Measurements from ENCODE around the gene DLEC1.
"Not testable (repeated sequence)": the region's sequence is repeated elsewhere in the genome, so short reads cannot be mapped to it uniquely, and the experiment has no call there.

The DLEC1 gene

GRCh38 chr3:38124324-38125122 is 85.5 kb downstream of the DLEC1 start:
- no peak for DNase-seq (ENCODE audit: low spot score)

- DNase-seq (ENCODE audit: low spot score): no peak
Measured at GRCh38 chr3:38125305-38126120, 86.5 kb downstream of the DLEC1 start.

- no peak for DNase-seq (ENCODE audit: low spot score)
Measured at GRCh38 chr3:38126121-38126892, 87.3 kb downstream of the DLEC1 start.

GRCh38 chr3:38127611-38128302 is 88.7 kb downstream of the DLEC1 start:
- no peak for DNase-seq (ENCODE audit: low spot score)

- DNase-seq (ENCODE audit: low spot score): no peak
Measured at GRCh38 chr3:38128303-38128655, 89.3 kb downstream of the DLEC1 start.

GRCh38 chr3:38129058-38129457 is 90.0 kb downstream of the DLEC1 start:
- DNase-seq (ENCODE audit: low spot score): no peak

- DNase-seq (ENCODE audit: low spot score): no peak
Measured at GRCh38 chr3:38130631-38131065, 91.6 kb downstream of the DLEC1 start.

- peak; percentile 66 for DNase-seq (ENCODE audit: low spot score)
Measured at GRCh38 chr3:38131621-38132369, 92.8 kb downstream of the DLEC1 start.

GRCh38 chr3:38133209-38133556 is 94.2 kb downstream of the DLEC1 start:
- no peak for DNase-seq (ENCODE audit: low spot score)

GRCh38 chr3:38133557-38134405 is 94.8 kb downstream of the DLEC1 start:
- DNase-seq (ENCODE audit: low spot score): peak; percentile 66

- not testable (repeated sequence) for DNase-seq (ENCODE audit: low spot score)
Measured at GRCh38 chr3:38134517-38135143, 95.6 kb downstream of the DLEC1 start.

GRCh38 chr3:38135621-38136277 is 96.7 kb downstream of the DLEC1 start:
- DNase-seq (ENCODE audit: low spot score): not testable (repeated sequence)

- no peak for DNase-seq (ENCODE audit: low spot score)
Measured at GRCh38 chr3:38136393-38136776, 97.4 kb downstream of the DLEC1 start.

- DNase-seq (ENCODE audit: low spot score): peak; percentile 96
Measured at GRCh38 chr3:38136777-38137614, 98.0 kb downstream of the DLEC1 start, which contains the start of gene ACAA1. Gene ACAA1 (minus strand): TSS chr3:38137127. CDS start chr3:38137035, 92 bp downstream.

GRCh38 chr3:38137615-38138348 is 98.8 kb downstream of the DLEC1 start:
- no peak for DNase-seq (ENCODE audit: low spot score)

GRCh38 chr3:38138349-38139190 is 99.6 kb downstream of the DLEC1 start, which contains the start of gene MYD88:
Gene MYD88 (plus strand): TSS chr3:38138661. CDS start chr3:38138701, 40 bp downstream.
- DNase-seq (ENCODE audit: low spot score): peak; percentile 56
